ENCODE results near the gene NOTO. TPM values are rescaled to one million over a fixed set of nuclear protein-coding genes. Genes with fewer than 3 reads are reported as not detected.

The NOTO gene
- total and polyA plus RNA-seq, 10 of the 15 experiments (the other 5 are each of a cell fraction or from before 2014, with no cell fraction given), result not detected

DNA sequence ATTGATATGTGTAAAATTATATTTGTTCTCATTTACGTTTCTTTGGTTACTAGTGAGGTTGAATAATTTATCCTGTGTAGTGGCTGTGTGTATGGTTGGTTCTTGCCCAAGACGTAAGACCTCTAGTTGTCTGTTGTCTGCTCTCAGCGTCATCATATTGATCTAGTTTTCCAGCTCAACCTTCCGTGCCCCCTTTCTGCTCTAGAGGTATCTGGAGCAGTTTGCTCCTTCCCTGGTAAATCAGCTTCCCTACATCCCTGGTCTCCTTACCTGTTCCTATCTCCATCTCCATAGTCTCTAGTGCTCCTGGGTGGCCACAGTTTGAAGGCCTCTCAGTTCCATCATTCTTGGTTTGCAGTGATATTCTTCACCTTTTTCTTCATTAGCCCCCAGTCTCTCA is 12.9 kb downstream of the NOTO start:
- CTCF ChIA-PET, result interaction anchor here (0.7 to 2.3 kb wide), 5 partner anchors 13 to 241 kb away, joined by 3 to 10 read pairs (median 3); partner anchors contain the start of gene CCT7
- BruUV-seq (replicated peaks), result no TSS peak
- WGBS (ENCODE audit: insufficient coverage, insufficient replicate concordance, low lambda C conversion rate, missing lambda C conversion rate), result 67% methylated on average over 4 of the region's 4 CpGs

More for the DNA sequence above, 12.9 kb downstream of the NOTO start:
- RAD21 ChIA-PET (ENCODE audit: unreplicated experiment), result interaction anchor here (0.9 to 1.0 kb wide), 2 partner anchors 18 to 31 kb away, joined by 3 to 4 read pairs; partner anchors contain the start of gene PRADC1
- peaks cover under 1 to 3% of the 10 kb centered on the region in 2 experiments; a peak in 2 of 4 replicates for H3K36me3 ChIP-seq (ENCODE audit: control insufficient read depth in 2 of 2, insufficient read depth in 2 of 2, low read length in 1 of 2)
- peak overlapping the region; percentile 72; the same call in 1 of the 2 replicates for H3K27ac ChIP-seq (ENCODE audit: control insufficient read depth, insufficient read depth)
- FAIRE-seq (no peak), DNase-seq (ENCODE audit: low read depth, low spot score) (no peak), ATAC-seq (no peak)
- TF ChIP-seq NR2C1 (IDR thresholded peaks at IDR 0.05) (no peak), ASH2L (IDR thresholded peaks at IDR 0.05; ENCODE audit: borderline replicate concordance, low read depth) (no peak), STAT3 (IDR thresholded peaks at IDR 0.05; ENCODE audit: low read depth, low read length) (no peak), BACH1 (IDR thresholded peaks at IDR 0.05; ENCODE audit: borderline replicate concordance) (no peak), ZNF687 (IDR thresholded peaks at IDR 0.05) (no peak), RAD51 (IDR thresholded peaks at IDR 0.05) (no peak), RB1 (IDR thresholded peaks at IDR 0.05; ENCODE audit: borderline replicate concordance) (no peak), SUPT20H (IDR thresholded peaks at IDR 0.05; ENCODE audit: borderline replicate concordance, control insufficient read depth, low read depth, low read length) (no peak), ZNF622 (IDR thresholded peaks at IDR 0.05) (no peak), NKRF (conservative IDR thresholded peaks at IDR 0.05) (no peak)
- TF ChIP-seq, protein P1, sequence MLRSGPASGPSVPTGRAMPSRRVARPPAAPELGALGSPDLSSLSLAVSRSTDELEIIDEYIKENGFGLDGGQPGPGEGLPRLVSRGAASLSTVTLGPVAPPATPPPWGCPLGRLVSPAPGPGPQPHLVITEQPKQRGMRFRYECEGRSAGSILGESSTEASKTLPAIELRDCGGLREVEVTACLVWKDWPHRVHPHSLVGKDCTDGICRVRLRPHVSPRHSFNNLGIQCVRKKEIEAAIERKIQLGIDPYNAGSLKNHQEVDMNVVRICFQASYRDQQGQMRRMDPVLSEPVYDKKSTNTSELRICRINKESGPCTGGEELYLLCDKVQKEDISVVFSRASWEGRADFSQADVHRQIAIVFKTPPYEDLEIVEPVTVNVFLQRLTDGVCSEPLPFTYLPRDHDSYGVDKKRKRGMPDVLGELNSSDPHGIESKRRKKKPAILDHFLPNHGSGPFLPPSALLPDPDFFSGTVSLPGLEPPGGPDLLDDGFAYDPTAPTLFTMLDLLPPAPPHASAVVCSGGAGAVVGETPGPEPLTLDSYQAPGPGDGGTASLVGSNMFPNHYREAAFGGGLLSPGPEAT (IDR thresholded peaks at IDR 0.05; ENCODE audit: low read depth), result no peak
- peaks cover 16% of the 10 kb centered on the region for H3K79me2 ChIP-seq (ENCODE audit: control insufficient read depth, insufficient read depth, low read length)
- in situ Hi-C loops (cut with MboI), result no loop called here
- peaks cover 8% of the 10 kb centered on the region for H3K4me1 ChIP-seq (ENCODE audit: control insufficient read depth, insufficient read depth, low read length)
- peak overlapping the region; percentile 84 for H3K4me2 ChIP-seq (ENCODE audit: control insufficient read depth, insufficient read depth)
- no peaks in the 10 kb centered on the region for H4K20me1 ChIP-seq (ENCODE audit: control insufficient read depth, insufficient read depth)
- intact Hi-C loops (cut with micrococcal nuclease; ENCODE audit: unreplicated experiment), result no loop called here
- no peak overlapping the region for H2AFZ ChIP-seq (ENCODE audit: control insufficient read depth, low read depth, low read length)
- H3K27me3 ChIP-seq (replicated peaks in 1 of 2; ENCODE audit: control insufficient read depth in 2 of 2, insufficient read depth in 2 of 2, low read length in 1 of 2), result no peaks in the 10 kb centered on the region
- no peak overlapping the region; the same call in 1 of the 2 replicates for H3K9ac ChIP-seq (ENCODE audit: control insufficient read depth, insufficient read depth, low read length)
- POLR2A ChIA-PET, result interaction anchor here (0.7 to 1.4 kb wide), 5 partner anchors 9 to 433 kb away, joined by 3 to 4 read pairs (median 3); partner anchors contain the start of gene SPR
- SMC1A ChIA-PET (ENCODE audit: uncharacterized antibody, unreplicated experiment), result interaction anchor here (0.9 to 1.4 kb wide), 3 partner anchors 17 to 73 kb away, joined by 3 to 7 read pairs (median 3); partner anchors contain the start of genes CCT7 and PRADC1
- H3K4me3 ChIP-seq, result peak overlapping the region; percentile 83
- H3K9me3 ChIP-seq (replicated peaks; ENCODE audit: control insufficient read depth, insufficient read depth, low read length), result no peaks in the 10 kb centered on the region

All from GM12878 (cell line).